IMR-90 (cell line): ENCODE measurements around the gene MSH3. TPM values are rescaled to one million over a fixed set of nuclear protein-coding genes. Genes with fewer than 3 reads are reported as not detected.

ENCODE experiments used
- ATAC-seq: fragments of 200-7000 bp; cut with Tn5 transposase; 2 replicates; pipeline ENCODE4 v1.9.1; 2020; ENCODE audit warnings: low read depth, mild to moderate bottlenecking, moderate library complexity
- BruUV-seq: library from RNA; stranded (reverse); fragments of 400-500 nt; replicated peaks from 2 replicates; lab custom pipeline; 2021; lab: Mats Ljungman, UMichigan
- CTCF ChIA-PET: fragments of 300-600 bp; formaldehyde crosslinking; extraction: SDS; loops from one replicate; lab custom pipeline; 2021; ENCODE audit warnings: antibody characterized with exemption; lab: Yijun Ruan, JAX
- POLR2A ChIA-PET: fragments of 300-600 bp; sonication (Branson Sonifier 250); formaldehyde crosslinking; loops from one replicate; lab custom pipeline; 2022; ENCODE audit warnings: antibody characterized with exemption; ENCODE audit not compliant: unreplicated experiment; lab: Charles Lee
- DNase-seq: peaks from one replicate; pipeline ENCODE4 v3.0.0; 2013
- H2AFZ ChIP-seq: replicated peaks from 2 replicates; pipeline ENCODE3; 2013; ENCODE audit warnings: low read length, mild to moderate bottlenecking; ENCODE audit not compliant: poor library complexity
- H2AK5ac ChIP-seq: 2 replicates; pipeline ENCODE4 v1.6.1; 2013; ENCODE audit warnings: low read depth, low read length, inconsistent platforms
- H2AK9ac ChIP-seq: replicated peaks from 2 replicates; pipeline ENCODE3; 2013; ENCODE audit warnings: mild to moderate bottlenecking, low read depth, low read length, moderate library complexity; ENCODE audit not compliant: poor library complexity
- H2BK120ac ChIP-seq: 2 replicates; pipeline ENCODE4 v1.6.1; 2013; ENCODE audit warnings: low read depth, low read length, inconsistent platforms
- H2BK15ac ChIP-seq: 3 replicates; pipeline ENCODE4 v1.6.1; 2013; ENCODE audit warnings: low read depth, low read length, inconsistent platforms
- H2BK20ac ChIP-seq: 2 replicates; pipeline ENCODE4 v1.6.1; 2013; ENCODE audit warnings: low read depth, mild to moderate bottlenecking, inconsistent platforms, low read length, moderate library complexity
- H2BK5ac ChIP-seq: 2 replicates; pipeline ENCODE4 v1.6.1; 2013; ENCODE audit warnings: mild to moderate bottlenecking, low read depth, low read length, inconsistent platforms; ENCODE audit not compliant: poor library complexity, severe bottlenecking
- H3K14ac ChIP-seq: replicated peaks from 2 replicates; pipeline ENCODE4 v1.6.1; 2013; ENCODE audit warnings: low read depth, low read length, inconsistent platforms
- H3K18ac ChIP-seq: 2 replicates; pipeline ENCODE4 v1.6.1; 2013; ENCODE audit warnings: low read depth, low read length, control low read depth
- H3K23ac ChIP-seq: 2 replicates; pipeline ENCODE4 v1.6.1; 2013; ENCODE audit warnings: low read depth, low read length, inconsistent platforms
- H3K27ac ChIP-seq: 2 replicates; pipeline ENCODE4 v1.5.1; 2013; ENCODE audit warnings: mild to moderate bottlenecking, control low read depth, low read length; ENCODE audit not compliant: insufficient read depth
- H3K27me3 ChIP-seq: 2 replicates; pipeline ENCODE4 v1.6.1; 2013; ENCODE audit warnings: low read length; ENCODE audit not compliant: control insufficient read depth, insufficient read depth
- H3K36me3 ChIP-seq: 2 replicates; pipeline ENCODE4 v1.6.1; 2013; ENCODE audit warnings: low read length, mixed read lengths; ENCODE audit not compliant: control insufficient read depth, insufficient read depth
- H3K4ac ChIP-seq: 2 replicates; pipeline ENCODE4 v1.6.1; 2013; ENCODE audit warnings: low read depth, low read length, inconsistent platforms
- H3K4me1 ChIP-seq: 2 replicates; pipeline ENCODE4 v1.6.1; 2013; ENCODE audit warnings: low read length, mixed read lengths; ENCODE audit not compliant: control insufficient read depth, insufficient read depth
- H3K4me2 ChIP-seq: 2 replicates; pipeline ENCODE4 v1.6.1; 2013; ENCODE audit warnings: low read depth, mild to moderate bottlenecking, control low read depth, low read length, moderate library complexity
- H3K4me3 ChIP-seq: 2 replicates; pipeline ENCODE4 v1.5.1; 2013; ENCODE audit warnings: low read depth, mild to moderate bottlenecking, control low read depth, low read length, moderate library complexity; ENCODE audit not compliant: insufficient read depth
- H3K56ac ChIP-seq: 2 replicates; pipeline ENCODE4 v1.6.1; 2013; ENCODE audit warnings: low read length, inconsistent platforms; ENCODE audit not compliant: insufficient read depth; ENCODE audit errors: extremely low read depth
- H3K79me1 ChIP-seq, 2 experiments: 2 replicates each; pipeline ENCODE4 v1.6.1; 2013; ENCODE audit warnings: low read length in 2 of 2, inconsistent platforms in 1 of 2, low read depth in 1 of 2
- H3K9ac ChIP-seq: 2 replicates; pipeline ENCODE4 v1.6.1; 2013; ENCODE audit warnings: low read depth, low read length, control low read depth
- H3K9me1 ChIP-seq: 2 replicates; pipeline ENCODE4 v1.6.1; 2013; ENCODE audit warnings: low read length, inconsistent platforms; ENCODE audit not compliant: insufficient read depth
- H3K9me3 ChIP-seq: 2 replicates; pipeline ENCODE4 v1.6.1; 2013; ENCODE audit warnings: low read length; ENCODE audit not compliant: control insufficient read depth, insufficient read depth
- H4K20me1 ChIP-seq: 2 replicates; pipeline ENCODE4 v1.6.1; 2013; ENCODE audit warnings: low read length, inconsistent platforms; ENCODE audit not compliant: insufficient read depth
- H4K5ac ChIP-seq: 2 replicates; pipeline ENCODE4 v1.6.1; 2013; ENCODE audit warnings: mild to moderate bottlenecking, low read depth, low read length, control low read depth
- H4K8ac ChIP-seq, 2 experiments: 2 replicates each; pipeline ENCODE4 v1.6.1; 2013; ENCODE audit warnings: low read depth in 2 of 2, low read length in 2 of 2, control low read depth in 1 of 2, inconsistent platforms in 1 of 2
- H4K91ac ChIP-seq: 2 replicates; pipeline ENCODE4 v1.6.1; 2013; ENCODE audit warnings: low read depth, low read length, inconsistent platforms; ENCODE audit not compliant: insufficient read depth
- BHLHE40 ChIP-seq: fragments of 150-350 bp; IDR thresholded peaks from 2 replicates; pipeline ENCODE4 v1.6.1; 2016; ENCODE audit warnings: mild to moderate bottlenecking, low read depth, low read length
- CEBPB ChIP-seq: IDR thresholded peaks from 2 replicates; pipeline ENCODE4 v1.6.1; 2012; ENCODE audit warnings: low read depth, low read length, improper control_type of control experiment
- CHD1 ChIP-seq: IDR thresholded peaks from 2 replicates; pipeline ENCODE4 v1.6.1; 2012; ENCODE audit warnings: low read depth, low read length, improper control_type of control experiment
- CTCF ChIP-seq: conservative IDR thresholded peaks from 2 replicates; pipeline ENCODE4 v1.5.1; 2012; ENCODE audit warnings: mild to moderate bottlenecking, low read depth, low read length, improper control_type of control experiment
- ELK1 ChIP-seq: fragments of 150-350 bp; IDR thresholded peaks from 2 replicates; pipeline ENCODE4 v1.6.1; 2016; ENCODE audit warnings: low read depth, mild to moderate bottlenecking, low read length, moderate library complexity, borderline replicate concordance
- FOS ChIP-seq: fragments of 150-350 bp; IDR thresholded peaks from 2 replicates; pipeline ENCODE4 v1.6.1; 2016; ENCODE audit warnings: low read depth, low read length
- MAFK ChIP-seq: IDR thresholded peaks from 2 replicates; pipeline ENCODE4 v1.6.1; 2012; ENCODE audit warnings: low read depth, low read length, improper control_type of control experiment
- MAZ ChIP-seq: IDR thresholded peaks from 2 replicates; pipeline ENCODE4 v1.6.1; 2012; ENCODE audit warnings: low read depth, mild to moderate bottlenecking, low read length, improper control_type of control experiment, moderate library complexity, borderline replicate concordance
- MXI1 ChIP-seq: IDR thresholded peaks from 2 replicates; pipeline ENCODE4 v1.6.1; 2012; ENCODE audit warnings: low read depth, mild to moderate bottlenecking, low read length, moderate library complexity, borderline replicate concordance
- NFE2L2 ChIP-seq: fragments of 150-350 bp; IDR thresholded peaks from 2 replicates; pipeline ENCODE4 v1.6.1; 2016; ENCODE audit warnings: low read depth, mild to moderate bottlenecking, low read length
- POLR2A ChIP-seq: IDR thresholded peaks from 2 replicates; pipeline ENCODE4 v1.6.1; 2012; ENCODE audit warnings: mild to moderate bottlenecking, low read depth, low read length
- RAD21 ChIP-seq: IDR thresholded peaks from 2 replicates; pipeline ENCODE4 v1.6.1; 2012; ENCODE audit warnings: low read length, improper control_type of control experiment
- RCOR1 ChIP-seq: IDR thresholded peaks from 2 replicates; pipeline ENCODE4 v1.6.1; 2012; ENCODE audit warnings: mild to moderate bottlenecking, low read length, improper control_type of control experiment; ENCODE audit not compliant: insufficient replicate concordance
- RFX5 ChIP-seq: IDR thresholded peaks from 2 replicates; pipeline ENCODE4 v1.8.0; 2012; ENCODE audit warnings: low read depth, mild to moderate bottlenecking, low read length, moderate library complexity
- SMC3 ChIP-seq: fragments of 150-350 bp; IDR thresholded peaks from 2 replicates; pipeline ENCODE4 v1.6.1; 2016; ENCODE audit warnings: low read depth, mild to moderate bottlenecking, antibody characterized with exemption, low read length, moderate library complexity
- USF2 ChIP-seq: fragments of 150-350 bp; IDR thresholded peaks from 2 replicates; pipeline ENCODE4 v1.6.1; 2017; ENCODE audit warnings: mild to moderate bottlenecking, antibody characterized with exemption, low read length, low read depth
- WGBS, 2 experiments: methylation state at CpG; one replicate each; pipeline versions ENCODE4 v1.1.5 to v1.1.7; 2013; ENCODE audit warnings: missing lambda C conversion rate in 2 of 2; ENCODE audit not compliant: insufficient read length in 1 of 2; ENCODE audit errors: extremely low coverage in 2 of 2; 5-methylcytosine and 5-hydroxymethylcytosine counted together
- dilution Hi-C: fragments of 300-500 bp; cut with HindIII; formaldehyde crosslinking; loops from one replicate; pipeline ENCODE4 v1.14.3; 2018; ENCODE audit warnings: low sequenced_read_pairs; ENCODE audit not compliant: unreplicated experiment
- in situ Hi-C: fragments of 300-500 bp; cut with MboI; formaldehyde crosslinking; loops from 3 replicates; pipeline ENCODE4 v1.14.3; 2019; ENCODE audit warnings: low sequenced_read_pairs, inconsistent platforms, mixed read lengths
- intact Hi-C: fragments of 100-400 bp; cut with micrococcal nuclease; formaldehyde crosslinking; loops from 2 replicates; pipeline ENCODE4 v1.10.0; 2022
- polyA plus RNA-seq, 3 experiments: library from polyadenylated mRNA; depleted of rRNA; stranded (reverse); fragments of >200 nt; gene quantifications; 2 replicates each; pipeline ENCODE4 v1.2.3, GENCODE V29; 2012; ENCODE audit warnings: low replicate concordance in 1 of 3
- total RNA-seq: library from RNA; depleted of rRNA; stranded (reverse); fragments of >200 nt; gene quantifications from 2 replicates; pipeline ENCODE4 v1.2.3, GENCODE V29; 2012

Gene MSH3
- total and polyA plus RNA-seq, 2 of the 4 experiments (the other 2 are of a cell fraction), result 4.6 to 13.3 TPM

GRCh38 chr5:80798166-80798565 is 143.7 kb downstream of the MSH3 start:
- Histone ChIP-seq H3K9me3 (no peaks in the 10 kb centered on the region), H3K9ac (no peak overlapping the region), H4K91ac (no peak overlapping the region), H3K9me1 (no peaks in the 10 kb centered on the region; the same call in 1 of the 2 replicates), H3K18ac (no peak overlapping the region), H4K8ac (no peak overlapping the region), H3K56ac (no peak overlapping the region), H3K23ac (no peak overlapping the region), H2BK120ac (no peak overlapping the region), H3K14ac (no peak overlapping the region), H3K27me3 (no peaks in the 10 kb centered on the region), H4K5ac (no peak overlapping the region), H2BK20ac (no peak overlapping the region), H3K4me2 (no peak overlapping the region), H2AK9ac (no peak overlapping the region), H3K79me1 (no peaks in the 10 kb centered on the region), H3K4me3 (no peak overlapping the region), H2BK15ac (no peak overlapping the region), H3K4me1 (no peaks in the 10 kb centered on the region), H2AK5ac (no peak overlapping the region), H3K4ac (no peak overlapping the region), H2BK5ac (no peak overlapping the region), H3K36me3 (peaks cover 14% of the 10 kb centered on the region), H3K27ac (no peak overlapping the region), H2AFZ (no peak overlapping the region), H4K20me1 (no peaks in the 10 kb centered on the region)
- dilution Hi-C loops (no loop called here), intact Hi-C loops (no loop called here), in situ Hi-C loops (no loop called here)
- CTCF ChIA-PET, result no interaction called here
- DNase-seq, result no peak
- TF ChIP-seq SMC3 (no peak), POLR2A (no peak), ELK1 (no peak), CTCF (no peak), RAD21 (no peak), CHD1 (no peak), RCOR1 (no peak), FOS (no peak), NFE2L2 (no peak), BHLHE40 (no peak), MAFK (no peak), USF2 (no peak), MXI1 (no peak), CEBPB (no peak), RFX5 (no peak), MAZ (no peak)
- no peak for ATAC-seq
- POLR2A ChIA-PET, result interaction anchor here (0.6 kb wide), 1 partner anchor 15 kb away, joined by 3 read pairs; no protein-coding TSS in a partner anchor
- no CpG with 5 or more reads among the region's 1 CpG for WGBS, 2 experiments
- BruUV-seq, result no TSS peak
